GM19035 (cell line): ENCODE measurements around the gene ANK2.
A peak's percentile ranks its signal among the peaks of the same experiment; 100 is the strongest.

Experiments used
- ATAC-seq: cut with Tn5 transposase; IDR thresholded peaks from one replicate; pipeline ENCODE4 v1.9.1; 2021; ENCODE audit not compliant: unreplicated experiment

Gene ANK2

DNA sequence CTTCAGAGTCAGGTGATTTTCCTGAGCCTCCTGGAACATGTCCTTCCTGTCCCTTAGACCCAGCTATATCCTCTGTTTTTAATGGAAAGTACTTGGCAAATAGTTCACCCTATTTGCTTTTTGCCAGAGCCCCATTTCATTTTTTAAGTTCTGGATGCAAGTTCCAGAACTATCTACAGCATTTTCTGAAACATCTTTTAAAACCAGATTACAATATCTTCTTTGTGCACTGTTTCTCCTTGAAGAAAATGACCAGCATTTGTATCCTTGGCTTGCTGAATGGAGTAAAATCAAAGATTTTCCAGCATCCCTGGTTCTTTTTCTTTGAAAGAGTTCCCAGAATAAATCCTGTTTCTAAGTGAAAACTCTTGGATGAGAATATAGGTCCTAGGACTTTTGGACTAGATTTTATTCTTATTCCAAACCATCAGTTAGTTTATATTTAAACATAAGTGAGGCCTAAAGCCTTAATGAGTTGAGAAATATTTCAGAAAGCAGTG is 224.3 kb downstream of the ANK2 start:
- no peak for ATAC-seq

- no peak for ATAC-seq
Observed at GRCh38 chr4:113276464-113277170, 227.2 kb downstream of the ANK2 start.

DNA sequence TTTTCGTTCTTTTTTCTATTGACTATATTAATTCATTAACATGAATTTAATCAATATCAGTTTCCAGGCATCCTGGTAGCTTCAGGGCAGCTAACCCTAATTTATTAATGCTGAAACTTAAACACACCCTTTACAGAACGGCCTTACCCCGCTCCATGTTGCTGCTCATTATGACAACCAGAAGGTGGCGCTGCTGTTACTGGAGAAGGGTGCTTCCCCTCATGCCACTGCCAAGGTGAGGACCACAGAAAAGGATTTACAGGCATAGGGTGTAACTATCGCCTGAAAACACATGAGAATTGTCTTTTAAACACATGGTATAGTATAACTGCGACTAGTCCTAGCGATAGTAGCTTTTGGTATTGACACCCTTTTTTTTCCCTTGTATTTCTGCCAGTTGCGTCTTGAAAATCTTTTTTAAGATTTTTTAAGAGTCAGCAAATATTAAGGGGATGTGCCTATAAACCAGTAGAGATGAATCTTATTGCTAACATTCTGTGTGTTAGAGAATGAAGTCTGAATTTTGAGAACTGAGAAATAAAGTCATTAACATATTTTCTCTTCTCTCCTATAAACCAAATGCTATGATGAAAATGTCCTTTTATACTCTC is 229.0 kb downstream of the ANK2 start:
- peak; percentile 98 for ATAC-seq

GRCh38 chr4:113285501-113285900 is 236.0 kb downstream of the ANK2 start:
- no peak for ATAC-seq

- no peak for ATAC-seq
Observed at GRCh38 chr4:113288257-113288656, 238.8 kb downstream of the ANK2 start.

- no peak for ATAC-seq
Observed at GRCh38 chr4:113288696-113289095, 239.2 kb downstream of the ANK2 start.

- ATAC-seq: no peak
Observed at GRCh38 chr4:113289766-113290165, 240.3 kb downstream of the ANK2 start.

DNA sequence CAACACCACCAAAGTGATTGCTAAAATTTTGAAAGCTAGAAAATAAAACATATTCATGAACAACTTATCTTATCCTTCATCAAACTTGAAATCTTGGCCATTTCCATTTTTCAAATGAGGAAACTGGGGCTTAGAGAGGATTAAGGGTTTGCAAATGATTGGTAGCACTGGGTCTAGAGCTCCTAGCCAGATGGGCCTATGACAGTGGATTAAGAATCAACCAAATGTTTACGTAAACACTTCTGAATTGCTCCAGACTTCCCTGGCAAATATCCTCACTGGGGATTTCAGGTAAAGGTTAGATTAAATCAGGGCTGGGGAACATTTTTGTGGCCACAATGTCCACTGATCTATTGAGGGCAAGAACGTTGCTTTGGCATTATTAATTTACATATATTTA is 241.2 kb downstream of the ANK2 start:
- ATAC-seq: no peak

DNA sequence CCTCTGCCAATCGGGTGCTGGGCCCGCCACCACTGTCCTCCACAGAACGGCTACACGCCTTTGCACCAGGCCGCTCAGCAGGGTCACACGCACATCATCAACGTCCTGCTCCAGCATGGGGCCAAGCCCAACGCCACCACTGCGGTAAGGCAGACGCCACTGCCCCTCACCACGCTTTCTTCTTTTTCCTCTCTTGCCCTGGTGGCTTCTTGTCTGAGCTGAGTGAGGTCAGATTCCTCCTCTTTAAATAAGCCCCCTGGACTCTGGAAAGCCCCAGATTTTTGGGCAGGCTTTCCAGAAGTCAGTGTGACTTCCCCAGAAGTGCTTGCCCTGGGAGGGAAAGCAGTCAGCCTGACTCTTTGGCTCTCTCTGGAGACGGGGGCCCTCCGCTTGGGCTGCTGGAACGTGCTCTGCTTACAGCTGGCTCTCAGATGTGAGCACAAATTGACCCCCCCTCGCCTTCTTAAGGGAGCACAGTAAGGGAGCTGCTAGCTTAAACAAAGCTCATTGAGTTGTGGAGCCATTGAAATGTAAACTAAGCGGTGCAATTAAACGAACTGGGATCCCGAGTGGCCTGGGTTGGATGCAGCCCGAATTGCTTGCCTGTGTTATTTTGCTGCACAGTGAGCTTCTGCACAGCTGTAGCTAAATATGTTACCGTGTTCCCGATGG is 243.1 kb downstream of the ANK2 start:
- no peak for ATAC-seq

- ATAC-seq: no peak
Observed at GRCh38 chr4:113293043-113293560, 243.6 kb downstream of the ANK2 start.

DNA sequence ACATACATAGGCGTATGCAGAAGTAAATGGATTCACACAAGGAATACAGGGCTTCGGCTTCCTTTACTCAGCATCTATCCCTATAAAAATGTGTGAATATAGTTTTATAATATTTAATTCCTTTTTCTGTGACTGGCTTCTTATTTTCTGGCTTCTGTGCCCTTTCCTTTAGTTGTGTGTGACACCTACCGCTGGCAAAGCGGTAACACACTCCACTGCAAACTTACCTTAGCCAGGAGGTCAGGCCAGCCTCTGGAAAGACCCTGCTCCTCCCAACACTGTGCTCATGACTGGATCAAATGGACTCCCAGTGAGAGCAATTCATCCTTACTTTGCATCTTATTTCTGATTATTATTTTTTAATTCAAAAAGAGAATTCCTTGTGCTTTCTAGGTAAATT is 244.2 kb downstream of the ANK2 start:
- ATAC-seq: no peak

DNA sequence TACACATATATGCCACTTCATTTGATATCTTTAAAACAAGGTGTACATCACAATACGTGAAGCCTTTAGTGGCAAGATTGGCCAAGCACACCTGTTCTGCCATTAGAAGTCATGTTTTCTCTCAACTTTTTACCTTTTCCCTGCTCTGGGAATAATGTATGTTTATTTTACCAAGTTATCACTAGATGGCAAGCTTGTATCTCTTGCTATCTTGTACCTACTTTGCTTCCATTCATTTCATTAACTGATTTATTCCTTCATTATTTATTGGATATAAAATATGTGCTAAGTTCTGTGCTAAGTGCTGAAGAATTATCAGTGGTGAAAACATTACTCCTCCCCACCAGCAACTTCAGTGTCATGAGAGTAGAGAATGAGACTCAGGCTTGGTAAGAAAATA is 245.5 kb downstream of the ANK2 start:
- ATAC-seq: no peak

GRCh38 chr4:113300471-113300928 is 251.0 kb downstream of the ANK2 start:
- ATAC-seq: no peak

DNA sequence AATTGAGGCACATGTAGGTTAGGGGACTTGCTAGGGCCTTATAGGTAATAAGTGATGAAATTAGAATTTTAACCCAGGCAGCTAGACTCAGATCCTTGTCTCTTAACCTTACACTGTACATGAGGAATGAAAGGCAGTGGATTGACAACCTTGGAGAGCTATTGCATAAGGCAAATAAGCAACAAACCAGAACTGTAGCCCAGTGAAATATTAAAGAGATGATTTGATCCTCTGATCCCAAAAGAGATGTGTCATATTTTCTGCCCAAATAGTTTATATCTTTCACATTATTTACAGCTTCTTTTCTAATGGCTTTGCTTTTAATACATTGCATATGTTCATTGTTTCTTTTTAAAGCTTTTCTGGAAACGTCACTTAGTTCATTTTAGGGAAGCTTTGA is 252.6 kb downstream of the ANK2 start:
- ATAC-seq: no peak

DNA sequence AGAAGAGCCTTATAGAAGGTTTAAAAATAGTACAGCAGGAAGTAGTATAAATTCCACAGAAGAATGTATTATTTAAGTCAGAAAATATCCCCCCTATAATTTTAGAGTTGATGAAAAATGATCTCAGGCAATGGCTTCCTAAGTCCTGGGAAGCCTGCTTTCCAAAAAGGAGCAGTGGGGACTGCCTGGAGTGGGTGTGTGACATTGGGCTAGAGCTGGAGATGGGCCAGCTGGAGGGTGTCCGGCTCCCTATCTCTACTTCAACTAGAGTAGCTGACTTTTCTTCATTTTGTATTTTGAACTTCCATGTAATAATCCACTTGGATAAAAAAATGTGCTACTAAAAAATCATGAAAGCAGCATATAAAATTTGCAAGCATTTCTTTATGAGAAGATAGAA is 253.9 kb downstream of the ANK2 start:
- ATAC-seq: no peak

DNA sequence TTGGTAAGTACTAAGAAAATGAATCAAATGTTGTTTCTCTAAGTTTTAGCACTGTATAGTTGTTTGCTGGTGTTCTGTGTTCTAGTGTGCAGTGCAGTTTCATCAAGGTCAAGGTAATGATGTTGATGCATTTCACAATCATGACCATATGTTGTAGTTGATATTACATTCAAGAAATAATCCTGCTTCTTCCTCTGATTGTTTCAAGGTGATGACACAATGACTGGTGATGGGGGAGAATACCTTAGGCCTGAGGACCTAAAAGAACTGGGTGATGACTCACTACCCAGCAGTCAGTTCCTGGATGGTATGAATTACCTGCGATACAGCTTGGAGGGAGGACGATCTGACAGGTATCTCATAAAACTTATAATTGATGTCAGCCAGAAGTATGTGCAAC is 261.6 kb downstream of the ANK2 start:
- no peak for ATAC-seq

- ATAC-seq: no peak
Observed at GRCh38 chr4:113312529-113312928, 263.1 kb downstream of the ANK2 start.

DNA sequence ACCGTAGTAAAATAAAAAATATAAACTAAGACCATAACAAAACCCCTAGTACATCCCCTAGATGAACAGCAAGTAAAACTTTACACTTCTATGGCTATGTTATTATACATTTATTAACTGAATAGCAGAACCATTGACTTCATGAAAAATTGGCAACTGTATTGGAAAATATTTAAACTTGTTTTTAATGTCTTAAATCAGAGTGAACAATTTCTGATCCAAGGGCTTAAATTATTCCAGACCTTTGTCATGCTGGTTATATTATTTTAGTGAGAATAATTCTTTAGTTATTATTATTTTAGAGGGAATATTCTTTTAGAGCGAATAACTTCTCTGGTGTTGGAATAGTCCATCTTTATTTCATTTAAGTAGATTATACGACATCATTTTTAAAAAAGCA is 265.0 kb downstream of the ANK2 start:
- no peak for ATAC-seq

DNA sequence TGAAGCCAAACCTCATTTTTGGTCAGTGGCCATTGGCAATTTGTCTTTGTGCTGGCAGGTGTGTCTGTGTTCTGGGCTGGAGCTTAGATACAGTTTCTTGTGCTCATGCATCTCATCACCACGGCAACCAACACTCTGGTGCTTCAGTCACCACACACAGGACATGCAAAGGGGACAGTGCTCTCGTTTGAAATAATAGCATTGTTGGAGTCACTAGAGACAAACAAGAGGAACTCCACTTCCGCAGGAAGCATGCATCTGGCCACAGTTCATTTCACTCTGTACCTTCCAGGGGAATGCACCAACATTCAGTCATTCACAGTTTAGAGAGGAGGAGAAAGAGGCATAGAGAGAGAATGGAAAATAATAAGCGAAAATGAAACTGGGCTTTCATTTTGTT is 267.4 kb downstream of the ANK2 start:
- ATAC-seq: peak; percentile 95

- no peak for ATAC-seq
Observed at GRCh38 chr4:113317523-113317922, 268.1 kb downstream of the ANK2 start.

- no peak for ATAC-seq
Observed at GRCh38 chr4:113322736-113323135, 273.3 kb downstream of the ANK2 start.
